GM10266 (cell line): ENCODE measurements around the gene TRMT61B.

Source experiments
- DNase-seq: peaks from one replicate; pipeline ENCODE4 v3.0.0; 2012; ENCODE audit errors: extremely low spot score
- TF ChIP-seq, protein P1 (sequence below): IDR thresholded peaks from 2 replicates; pipeline ENCODE4 v1.5.1; 2012; ENCODE audit warnings: mild to moderate bottlenecking, low read depth; ENCODE audit not compliant: control insufficient read depth, insufficient read depth; ENCODE audit errors: missing control alignments

TRMT61B gene

GRCh38 chr2:28809927-28810326 lies 60.2 kb downstream of the TRMT61B start:
- TF ChIP-seq, protein P1, sequence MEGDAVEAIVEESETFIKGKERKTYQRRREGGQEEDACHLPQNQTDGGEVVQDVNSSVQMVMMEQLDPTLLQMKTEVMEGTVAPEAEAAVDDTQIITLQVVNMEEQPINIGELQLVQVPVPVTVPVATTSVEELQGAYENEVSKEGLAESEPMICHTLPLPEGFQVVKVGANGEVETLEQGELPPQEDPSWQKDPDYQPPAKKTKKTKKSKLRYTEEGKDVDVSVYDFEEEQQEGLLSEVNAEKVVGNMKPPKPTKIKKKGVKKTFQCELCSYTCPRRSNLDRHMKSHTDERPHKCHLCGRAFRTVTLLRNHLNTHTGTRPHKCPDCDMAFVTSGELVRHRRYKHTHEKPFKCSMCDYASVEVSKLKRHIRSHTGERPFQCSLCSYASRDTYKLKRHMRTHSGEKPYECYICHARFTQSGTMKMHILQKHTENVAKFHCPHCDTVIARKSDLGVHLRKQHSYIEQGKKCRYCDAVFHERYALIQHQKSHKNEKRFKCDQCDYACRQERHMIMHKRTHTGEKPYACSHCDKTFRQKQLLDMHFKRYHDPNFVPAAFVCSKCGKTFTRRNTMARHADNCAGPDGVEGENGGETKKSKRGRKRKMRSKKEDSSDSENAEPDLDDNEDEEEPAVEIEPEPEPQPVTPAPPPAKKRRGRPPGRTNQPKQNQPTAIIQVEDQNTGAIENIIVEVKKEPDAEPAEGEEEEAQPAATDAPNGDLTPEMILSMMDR: no peak
- DNase-seq: no peak

DNA sequence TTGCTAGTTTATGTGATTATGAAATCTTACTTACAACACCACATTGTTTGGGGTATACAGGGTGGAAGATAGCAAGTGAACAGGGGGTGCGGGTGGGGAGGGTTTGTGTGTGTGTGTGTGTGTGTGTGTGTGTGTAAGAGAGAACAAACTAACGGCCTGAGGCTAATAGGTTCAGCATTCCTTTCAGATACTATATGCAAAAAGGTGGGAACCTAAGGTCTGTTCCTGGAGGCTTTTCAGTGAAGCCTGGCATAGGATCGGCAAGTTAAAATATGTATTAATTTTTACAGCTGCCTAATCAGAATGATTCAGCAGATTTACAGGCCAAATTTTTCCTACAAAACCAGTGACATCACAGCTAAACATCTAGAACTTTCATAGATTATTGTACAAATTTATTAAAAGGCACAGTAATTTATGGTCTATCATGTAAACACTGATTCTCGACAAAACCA lies 67.1 kb downstream of the TRMT61B start:
- DNase-seq: no peak
- TF ChIP-seq, protein P1: no peak

DNA sequence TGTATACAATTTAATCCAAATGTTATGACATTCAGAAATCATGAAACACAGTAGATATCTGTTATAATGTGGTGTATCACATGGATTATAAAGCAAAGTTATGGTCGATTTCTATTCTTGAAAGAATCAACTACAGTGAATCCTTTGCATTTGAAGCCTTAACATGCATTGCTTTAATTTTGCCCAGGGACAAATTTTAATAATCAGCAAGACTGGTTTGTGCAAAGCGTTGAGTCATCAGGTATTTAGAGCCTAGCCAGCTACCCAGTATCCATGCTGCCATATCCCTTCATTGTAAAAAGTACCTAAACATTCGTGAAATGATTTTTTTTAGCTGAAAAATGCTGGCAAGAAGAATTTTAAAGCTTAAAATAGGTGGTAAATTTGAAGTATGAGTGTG lies 68.4 kb downstream of the TRMT61B start:
- DNase-seq: no peak
- TF ChIP-seq, protein P1: no peak
